ENCODE data around the gene MSI2. TPM values are rescaled to one million over a fixed set of nuclear protein-coding genes. Genes with fewer than 3 reads are reported as not detected.

MSI2 gene
- total RNA-seq, 1 donor from 2014 or later, result 140 TPM

DNA sequence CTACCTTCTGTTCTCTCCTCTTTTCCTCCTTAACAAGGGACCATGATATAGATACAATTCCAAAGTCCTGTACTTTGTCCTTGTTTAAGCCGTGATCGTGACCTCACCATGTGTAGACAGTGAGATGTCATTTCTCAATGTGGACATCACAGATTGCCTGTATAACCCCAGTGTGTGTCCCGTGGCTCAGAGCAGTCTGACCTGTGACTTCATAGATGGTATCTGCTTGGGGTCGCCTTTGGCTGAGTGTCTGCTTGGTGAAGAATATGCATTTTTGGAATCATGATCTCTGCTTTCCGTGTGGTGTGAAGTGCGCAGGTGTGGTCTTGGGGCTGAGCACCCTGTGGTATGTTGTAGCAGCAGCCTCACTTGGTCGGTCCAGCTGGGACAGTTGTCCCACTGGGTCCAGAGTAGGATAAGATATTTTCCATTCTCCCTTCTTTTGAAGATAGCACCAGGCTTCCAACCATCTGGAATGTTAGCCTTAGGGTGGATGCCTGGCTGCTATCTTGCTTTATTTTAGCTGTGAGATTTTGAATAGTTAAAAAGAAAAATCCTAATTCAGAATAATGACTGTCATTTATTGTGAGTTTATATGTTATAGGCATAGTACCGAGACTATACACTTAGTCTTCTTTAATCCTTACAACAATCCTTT, 13.4 kb downstream of the MSI2 start:
- H3K4me1 Mint-ChIP-seq, result peaks cover 75% of the 10 kb centered on the region
- no peak overlapping the region for H3K4me3 Mint-ChIP-seq
- no peaks in the 10 kb centered on the region for H3K9me3 Mint-ChIP-seq
- peaks cover 36% of the 10 kb centered on the region for H3K36me3 Mint-ChIP-seq (ENCODE audit: low read depth)
- H3K27me3 Mint-ChIP-seq (ENCODE audit: low read depth), result no peaks in the 10 kb centered on the region
- TF ChIP-seq, protein P1, sequence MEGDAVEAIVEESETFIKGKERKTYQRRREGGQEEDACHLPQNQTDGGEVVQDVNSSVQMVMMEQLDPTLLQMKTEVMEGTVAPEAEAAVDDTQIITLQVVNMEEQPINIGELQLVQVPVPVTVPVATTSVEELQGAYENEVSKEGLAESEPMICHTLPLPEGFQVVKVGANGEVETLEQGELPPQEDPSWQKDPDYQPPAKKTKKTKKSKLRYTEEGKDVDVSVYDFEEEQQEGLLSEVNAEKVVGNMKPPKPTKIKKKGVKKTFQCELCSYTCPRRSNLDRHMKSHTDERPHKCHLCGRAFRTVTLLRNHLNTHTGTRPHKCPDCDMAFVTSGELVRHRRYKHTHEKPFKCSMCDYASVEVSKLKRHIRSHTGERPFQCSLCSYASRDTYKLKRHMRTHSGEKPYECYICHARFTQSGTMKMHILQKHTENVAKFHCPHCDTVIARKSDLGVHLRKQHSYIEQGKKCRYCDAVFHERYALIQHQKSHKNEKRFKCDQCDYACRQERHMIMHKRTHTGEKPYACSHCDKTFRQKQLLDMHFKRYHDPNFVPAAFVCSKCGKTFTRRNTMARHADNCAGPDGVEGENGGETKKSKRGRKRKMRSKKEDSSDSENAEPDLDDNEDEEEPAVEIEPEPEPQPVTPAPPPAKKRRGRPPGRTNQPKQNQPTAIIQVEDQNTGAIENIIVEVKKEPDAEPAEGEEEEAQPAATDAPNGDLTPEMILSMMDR (conservative IDR thresholded peaks at IDR 0.05), result no peak
- no peak for DNase-seq (ENCODE audit: low read depth, low spot score)
- peak overlapping the region; percentile 2 for H3K27ac Mint-ChIP-seq (ENCODE audit: unreplicated experiment)

DNA sequence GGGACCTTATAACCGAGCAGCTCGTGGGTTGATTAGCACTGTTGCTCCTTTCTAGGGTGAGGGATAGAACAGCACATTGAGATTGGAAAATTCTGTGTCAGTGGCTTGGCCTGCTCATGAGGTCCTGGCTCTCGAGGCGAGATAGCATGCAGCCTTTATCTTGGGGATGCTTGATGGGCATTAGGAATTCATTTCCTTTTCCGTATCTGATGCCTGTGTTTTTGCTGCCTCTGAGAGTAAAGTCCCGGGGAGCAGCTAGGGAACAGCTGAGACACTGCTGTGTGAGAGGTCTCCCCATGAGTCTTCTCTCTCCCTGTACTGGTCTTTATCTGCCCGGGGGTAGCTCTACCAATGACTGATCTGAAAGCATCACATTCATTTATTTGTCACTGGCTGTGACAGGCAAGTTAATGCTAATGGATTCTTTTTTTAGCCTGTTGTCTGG, 14.5 kb downstream of the MSI2 start:
- H3K36me3 Mint-ChIP-seq (ENCODE audit: low read depth), result peaks cover 39% of the 10 kb centered on the region
- DNase-seq (ENCODE audit: low read depth, low spot score), result no peak

DNA sequence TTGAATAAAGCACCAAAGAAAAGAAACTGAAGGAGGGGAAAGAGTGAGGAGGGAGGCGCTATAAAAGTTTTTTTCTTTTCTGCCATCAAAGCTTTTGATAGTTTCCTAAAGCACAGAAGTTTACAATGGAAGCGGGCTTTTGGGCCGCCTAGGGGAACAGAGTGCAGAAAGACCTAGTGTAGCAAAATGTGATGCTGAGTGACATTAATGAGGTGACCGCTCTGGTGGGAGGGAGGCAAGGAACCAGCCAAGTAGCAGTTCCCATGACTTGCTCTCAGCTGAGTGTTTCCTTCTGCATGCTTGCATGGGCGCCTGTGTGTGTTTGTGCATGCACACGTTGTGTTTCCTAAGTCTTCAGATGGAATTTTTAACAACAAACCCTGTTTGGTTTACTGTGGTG, 15.5 kb downstream of the MSI2 start:
- DNase-seq (ENCODE audit: low read depth, low spot score), result no peak
- no peaks in the 10 kb centered on the region for H3K27me3 Mint-ChIP-seq (ENCODE audit: low read depth)
- no peaks in the 10 kb centered on the region for H3K9me3 Mint-ChIP-seq
- H3K4me1 Mint-ChIP-seq, result peaks cover 79% of the 10 kb centered on the region
- H3K36me3 Mint-ChIP-seq (ENCODE audit: low read depth), result peaks cover 36% of the 10 kb centered on the region
- H3K27ac Mint-ChIP-seq (ENCODE audit: unreplicated experiment), result peak overlapping the region; percentile 84
- H3K4me3 Mint-ChIP-seq, result peak overlapping the region; percentile 73
- TF ChIP-seq, protein P1 (conservative IDR thresholded peaks at IDR 0.05), result no peak

More for the DNA sequence above, 14.5 kb downstream of the MSI2 start:
- TF ChIP-seq, protein P1 (conservative IDR thresholded peaks at IDR 0.05), result no peak
- Mint-ChIP-seq H3K9me3 (no peaks in the 10 kb centered on the region), H3K4me3 (peak overlapping the region; percentile 48), H3K27ac (ENCODE audit: unreplicated experiment) (peak overlapping the region; percentile 73), H3K27me3 (ENCODE audit: low read depth) (no peaks in the 10 kb centered on the region), H3K4me1 (peaks cover 80% of the 10 kb centered on the region)

DNA sequence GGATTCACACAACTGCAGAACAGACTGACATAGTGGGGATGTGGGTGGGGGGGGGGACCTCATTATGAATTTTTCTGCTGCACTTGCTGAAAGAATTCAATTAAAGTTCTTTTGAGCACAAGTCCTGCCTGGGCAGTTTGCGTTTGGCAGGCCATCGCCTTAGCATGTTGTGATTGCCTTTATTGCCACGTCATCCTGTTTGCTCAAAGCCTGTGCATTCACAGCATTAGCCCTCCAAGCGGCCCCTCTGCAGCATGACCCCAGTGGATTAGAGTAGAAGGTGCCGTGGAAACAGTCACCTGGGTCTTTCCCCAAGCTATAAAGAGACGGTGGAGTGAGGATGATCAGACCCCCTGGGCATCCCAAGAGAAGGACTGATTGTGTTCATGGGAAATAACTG, 17.2 kb downstream of the MSI2 start:
- peak overlapping the region; percentile 87 for H3K27ac Mint-ChIP-seq (ENCODE audit: unreplicated experiment)
- TF ChIP-seq, protein P1 (conservative IDR thresholded peaks at IDR 0.05), result no peak

DNA sequence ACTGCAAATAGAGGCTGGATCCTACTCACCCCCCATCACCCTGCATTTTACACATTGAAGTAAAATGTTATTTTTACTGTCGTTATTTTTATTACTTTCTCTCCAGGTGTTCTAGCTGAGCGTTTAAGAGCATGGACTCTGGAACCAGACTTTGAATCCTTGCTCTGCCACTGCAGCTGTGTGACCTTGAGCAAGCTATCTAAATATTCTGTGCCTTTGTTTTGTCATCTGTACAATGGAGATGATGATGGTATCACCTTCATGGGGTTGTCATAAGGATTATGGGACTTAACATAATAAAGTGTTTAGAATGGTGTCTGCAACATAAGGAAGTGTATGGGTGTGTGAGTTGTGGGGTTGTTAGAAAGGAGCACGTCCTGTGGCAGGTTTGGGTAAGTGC, 17.8 kb downstream of the MSI2 start:
- no peak overlapping the region for H3K27ac Mint-ChIP-seq (ENCODE audit: unreplicated experiment)

More for the DNA sequence above, 17.2 kb downstream of the MSI2 start:
- Mint-ChIP-seq H3K36me3 (ENCODE audit: low read depth) (peaks cover 23% of the 10 kb centered on the region), H3K4me3 (peak overlapping the region; percentile 25), H3K4me1 (peaks cover 75% of the 10 kb centered on the region), H3K27me3 (ENCODE audit: low read depth) (no peaks in the 10 kb centered on the region), H3K9me3 (no peaks in the 10 kb centered on the region)
- DNase-seq (ENCODE audit: low read depth, low spot score), result no peak

More for the DNA sequence above, 17.8 kb downstream of the MSI2 start:
- no peaks in the 10 kb centered on the region for H3K27me3 Mint-ChIP-seq (ENCODE audit: low read depth)
- TF ChIP-seq, protein P1 (conservative IDR thresholded peaks at IDR 0.05), result no peak
- DNase-seq (ENCODE audit: low read depth, low spot score), result no peak
- peaks cover 23% of the 10 kb centered on the region for H3K36me3 Mint-ChIP-seq (ENCODE audit: low read depth)
- peaks cover 76% of the 10 kb centered on the region for H3K4me1 Mint-ChIP-seq
- peak overlapping the region; percentile 25 for H3K4me3 Mint-ChIP-seq
- H3K9me3 Mint-ChIP-seq, result no peaks in the 10 kb centered on the region

Measured in neural crest cell (in vitro differentiated cells).